GM19035 (cell line): ENCODE measurements around the gene LYRM7.

Experiments
- ATAC-seq: cut with Tn5 transposase; IDR thresholded peaks from one replicate; pipeline ENCODE4 v1.9.1; 2021; ENCODE audit not compliant: unreplicated experiment

The LYRM7 gene

GRCh38 chr5:131254741-131255140 lies 84.0 kb downstream of the LYRM7 start:
- no peak for ATAC-seq
